Nephron progenitor cell (in vitro differentiated cells): Measurements from ENCODE around the gene OR5K1.

Experiments used
- DNase-seq: peaks from one replicate; pipeline ENCODE4 v3.0.0; 2021
- H3K27ac Mint-ChIP-seq: 2 replicates; pipeline ENCODE4 v1.8.0; 2021; ENCODE audit warnings: mild to moderate bottlenecking, moderate library complexity, mixed read lengths
- H3K27me3 Mint-ChIP-seq: 2 replicates; pipeline ENCODE4 v1.8.0; 2021; ENCODE audit warnings: mild to moderate bottlenecking, low read depth, mixed read lengths; ENCODE audit not compliant: poor library complexity
- H3K36me3 Mint-ChIP-seq: 2 replicates; pipeline ENCODE4 v1.8.0; 2021; ENCODE audit warnings: low read depth, mixed read lengths
- H3K4me1 Mint-ChIP-seq: 2 replicates; pipeline ENCODE4 v1.8.0; 2021; ENCODE audit warnings: mixed read lengths
- H3K4me3 Mint-ChIP-seq: 2 replicates; pipeline ENCODE4 v1.8.0; 2021; ENCODE audit warnings: mild to moderate bottlenecking, moderate library complexity, mixed read lengths
- H3K9me3 Mint-ChIP-seq: 2 replicates; pipeline ENCODE4 v1.8.0; 2021; ENCODE audit warnings: mild to moderate bottlenecking, moderate library complexity, mixed read lengths
- CTCF ChIP-seq: fragments of 200-600 bp; sonication (generic); IDR thresholded peaks from 2 replicates; pipeline ENCODE4 v1.5.0; 2021; ENCODE audit warnings: antibody characterized with exemption

The OR5K1 gene

GRCh38 chr3:98501863-98502576 lies 39.0 kb downstream of the OR5K1 start:
- DNase-seq = no peak
- TF ChIP-seq CTCF = no peak
- Mint-ChIP-seq H3K9me3 (no peaks in the 10 kb centered on the region), H3K4me1 (no peaks in the 10 kb centered on the region), H3K4me3 (no peak overlapping the region), H3K27ac (no peak overlapping the region), H3K36me3 (no peaks in the 10 kb centered on the region), H3K27me3 (peaks cover 4% of the 10 kb centered on the region)

- no peak for TF ChIP-seq CTCF
- Mint-ChIP-seq H3K27ac (no peak overlapping the region), H3K4me3 (no peak overlapping the region), H3K9me3 (no peaks in the 10 kb centered on the region), H3K36me3 (no peaks in the 10 kb centered on the region), H3K27me3 (peaks cover 4% of the 10 kb centered on the region), H3K4me1 (peaks cover 3% of the 10 kb centered on the region)
- no peak for DNase-seq
Measured at GRCh38 chr3:98504539-98504938, 41.5 kb downstream of the OR5K1 start.

- Mint-ChIP-seq H3K36me3 (no peaks in the 10 kb centered on the region), H3K4me3 (no peak overlapping the region), H3K4me1 (peaks cover 3% of the 10 kb centered on the region), H3K27me3 (no peaks in the 10 kb centered on the region), H3K27ac (no peak overlapping the region), H3K9me3 (no peaks in the 10 kb centered on the region)
- TF ChIP-seq CTCF = no peak
- DNase-seq = no peak
Measured at GRCh38 chr3:98508582-98508981, 45.6 kb downstream of the OR5K1 start.

- Mint-ChIP-seq H3K4me3 (no peak overlapping the region), H3K4me1 (peaks cover 3% of the 10 kb centered on the region), H3K36me3 (peaks cover 22% of the 10 kb centered on the region), H3K27me3 (no peaks in the 10 kb centered on the region), H3K9me3 (no peaks in the 10 kb centered on the region), H3K27ac (no peak overlapping the region)
- no peak for TF ChIP-seq CTCF
- DNase-seq = no peak
Measured at GRCh38 chr3:98512576-98512975, 49.6 kb downstream of the OR5K1 start.

GRCh38 chr3:98513091-98513511 lies 50.1 kb downstream of the OR5K1 start:
- H3K4me1 Mint-ChIP-seq = peaks cover 3% of the 10 kb centered on the region
- H3K36me3 Mint-ChIP-seq = peaks cover 24% of the 10 kb centered on the region
- H3K27ac Mint-ChIP-seq = no peak overlapping the region
- H3K27me3 Mint-ChIP-seq = no peaks in the 10 kb centered on the region
- no peak overlapping the region for H3K4me3 Mint-ChIP-seq
- DNase-seq = no peak
- H3K9me3 Mint-ChIP-seq = no peaks in the 10 kb centered on the region
- no peak for TF ChIP-seq CTCF

GRCh38 chr3:98513736-98514135 lies 50.7 kb downstream of the OR5K1 start:
- no peaks in the 10 kb centered on the region for H3K9me3 Mint-ChIP-seq
- H3K4me3 Mint-ChIP-seq = no peak overlapping the region
- H3K4me1 Mint-ChIP-seq = peaks cover 3% of the 10 kb centered on the region
- H3K27ac Mint-ChIP-seq = no peak overlapping the region
- DNase-seq = no peak
- peaks cover 30% of the 10 kb centered on the region for H3K36me3 Mint-ChIP-seq
- no peak for TF ChIP-seq CTCF
- no peaks in the 10 kb centered on the region for H3K27me3 Mint-ChIP-seq
